Nephron progenitor cell (in vitro differentiated cells): ENCODE measurements around the gene FAP.
A peak's percentile ranks its signal among the peaks of the same experiment; 100 is the strongest.

Experiments used
- DNase-seq: peaks from one replicate; pipeline ENCODE4 v3.0.0; 2021
- H3K27ac Mint-ChIP-seq: 2 replicates; pipeline ENCODE4 v1.8.0; 2021; ENCODE audit warnings: mild to moderate bottlenecking, moderate library complexity, mixed read lengths
- H3K27me3 Mint-ChIP-seq: 2 replicates; pipeline ENCODE4 v1.8.0; 2021; ENCODE audit warnings: mild to moderate bottlenecking, low read depth, mixed read lengths; ENCODE audit not compliant: poor library complexity
- H3K36me3 Mint-ChIP-seq: 2 replicates; pipeline ENCODE4 v1.8.0; 2021; ENCODE audit warnings: low read depth, mixed read lengths
- H3K4me1 Mint-ChIP-seq: 2 replicates; pipeline ENCODE4 v1.8.0; 2021; ENCODE audit warnings: mixed read lengths
- H3K4me3 Mint-ChIP-seq: 2 replicates; pipeline ENCODE4 v1.8.0; 2021; ENCODE audit warnings: mild to moderate bottlenecking, moderate library complexity, mixed read lengths
- H3K9me3 Mint-ChIP-seq: 2 replicates; pipeline ENCODE4 v1.8.0; 2021; ENCODE audit warnings: mild to moderate bottlenecking, moderate library complexity, mixed read lengths
- TF ChIP-seq, protein P1 (sequence below): fragments of 200-600 bp; sonication (generic); IDR thresholded peaks from 2 replicates; pipeline ENCODE4 v1.5.0; 2021; ENCODE audit warnings: antibody characterized with exemption

Gene FAP

DNA sequence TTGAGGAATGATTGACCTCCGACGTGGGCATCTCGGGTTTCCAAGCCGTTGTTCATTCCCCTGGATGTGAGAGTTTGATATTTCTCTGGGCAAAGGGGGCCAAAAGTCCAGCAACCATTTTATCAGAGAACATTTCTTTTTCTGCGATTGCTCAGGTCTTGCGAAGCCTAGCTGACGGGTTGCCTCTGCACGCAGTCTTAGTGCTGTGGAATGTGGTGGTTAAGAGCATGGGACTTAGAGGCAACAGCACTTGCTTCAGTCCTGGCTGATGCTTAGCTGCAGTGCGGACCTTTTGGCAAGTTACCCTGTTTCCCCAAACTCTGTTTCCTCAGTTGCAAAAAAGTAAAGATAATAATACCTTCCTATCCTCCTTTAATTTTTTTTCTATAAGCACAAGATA is 45.0 kb downstream of the FAP start:
- Mint-ChIP-seq H3K4me1 (peaks cover 8% of the 10 kb centered on the region), H3K9me3 (no peaks in the 10 kb centered on the region), H3K27me3 (peaks cover 5% of the 10 kb centered on the region), H3K36me3 (no peaks in the 10 kb centered on the region), H3K27ac (peak overlapping the region; percentile 59), H3K4me3 (no peak overlapping the region)
- TF ChIP-seq, protein P1, sequence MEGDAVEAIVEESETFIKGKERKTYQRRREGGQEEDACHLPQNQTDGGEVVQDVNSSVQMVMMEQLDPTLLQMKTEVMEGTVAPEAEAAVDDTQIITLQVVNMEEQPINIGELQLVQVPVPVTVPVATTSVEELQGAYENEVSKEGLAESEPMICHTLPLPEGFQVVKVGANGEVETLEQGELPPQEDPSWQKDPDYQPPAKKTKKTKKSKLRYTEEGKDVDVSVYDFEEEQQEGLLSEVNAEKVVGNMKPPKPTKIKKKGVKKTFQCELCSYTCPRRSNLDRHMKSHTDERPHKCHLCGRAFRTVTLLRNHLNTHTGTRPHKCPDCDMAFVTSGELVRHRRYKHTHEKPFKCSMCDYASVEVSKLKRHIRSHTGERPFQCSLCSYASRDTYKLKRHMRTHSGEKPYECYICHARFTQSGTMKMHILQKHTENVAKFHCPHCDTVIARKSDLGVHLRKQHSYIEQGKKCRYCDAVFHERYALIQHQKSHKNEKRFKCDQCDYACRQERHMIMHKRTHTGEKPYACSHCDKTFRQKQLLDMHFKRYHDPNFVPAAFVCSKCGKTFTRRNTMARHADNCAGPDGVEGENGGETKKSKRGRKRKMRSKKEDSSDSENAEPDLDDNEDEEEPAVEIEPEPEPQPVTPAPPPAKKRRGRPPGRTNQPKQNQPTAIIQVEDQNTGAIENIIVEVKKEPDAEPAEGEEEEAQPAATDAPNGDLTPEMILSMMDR: no peak
- no peak for DNase-seq

DNA sequence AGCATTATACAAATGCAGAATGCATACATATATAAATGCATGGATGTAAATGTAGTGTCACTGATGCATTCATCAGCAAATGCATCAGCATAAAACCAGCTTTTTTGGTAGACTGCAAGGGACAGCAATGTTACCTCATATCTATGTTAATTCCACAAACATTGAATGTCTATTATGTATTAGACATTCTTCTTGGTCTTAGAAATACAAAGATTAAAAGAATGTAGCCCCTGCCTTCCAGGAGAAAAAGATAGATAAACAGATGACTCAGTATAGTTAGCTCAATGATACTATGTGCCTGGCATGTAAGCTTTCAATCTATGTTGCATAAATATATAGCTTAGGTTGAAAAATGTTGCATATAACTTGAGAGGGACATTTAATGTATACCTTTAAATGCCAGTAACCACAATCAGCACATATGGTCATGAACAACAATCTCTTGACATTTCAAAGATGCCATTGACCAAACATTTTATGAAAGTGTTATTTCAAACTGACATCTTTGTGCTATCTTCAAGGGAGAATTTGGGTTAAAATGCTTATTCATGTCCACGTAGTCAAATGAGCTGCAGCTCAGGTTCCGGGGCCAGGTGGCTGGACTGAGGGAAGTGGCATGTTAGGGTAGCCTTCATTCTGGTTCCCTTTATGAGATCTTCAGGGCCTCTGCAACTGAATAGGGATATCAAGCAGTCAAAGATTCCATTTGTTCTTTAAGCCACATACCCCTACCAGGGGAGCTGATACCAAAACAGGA is 46.0 kb downstream of the FAP start:
- no peak overlapping the region for H3K27ac Mint-ChIP-seq
- TF ChIP-seq, protein P1: no peak
- DNase-seq: no peak
- peaks cover 9% of the 10 kb centered on the region for H3K27me3 Mint-ChIP-seq
- H3K4me3 Mint-ChIP-seq: no peak overlapping the region
- H3K9me3 Mint-ChIP-seq: no peaks in the 10 kb centered on the region
- no peaks in the 10 kb centered on the region for H3K36me3 Mint-ChIP-seq
- peaks cover 8% of the 10 kb centered on the region for H3K4me1 Mint-ChIP-seq

DNA sequence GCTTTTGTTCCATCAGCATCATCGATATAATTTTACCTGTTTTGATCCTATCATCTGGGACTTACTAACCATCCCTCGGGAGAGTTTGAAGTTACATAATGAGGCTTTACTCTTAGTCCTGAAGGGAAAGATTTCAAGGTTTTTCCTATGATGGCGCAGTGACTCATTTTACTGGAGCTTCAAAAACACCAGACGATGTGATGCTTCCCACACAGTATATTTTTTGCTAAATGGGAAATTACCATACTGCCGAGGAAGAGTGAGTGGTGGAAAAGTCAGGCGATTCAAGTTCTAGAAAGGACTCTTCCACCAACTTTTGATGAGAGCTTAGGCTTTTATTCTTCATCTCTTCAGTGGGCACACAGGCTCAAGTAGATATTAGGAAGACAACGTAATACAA is 46.6 kb downstream of the FAP start:
- H3K27ac Mint-ChIP-seq: no peak overlapping the region
- H3K4me3 Mint-ChIP-seq: no peak overlapping the region
- H3K9me3 Mint-ChIP-seq: no peaks in the 10 kb centered on the region
- no peak for DNase-seq
- H3K36me3 Mint-ChIP-seq: no peaks in the 10 kb centered on the region
- H3K4me1 Mint-ChIP-seq: peaks cover 8% of the 10 kb centered on the region
- H3K27me3 Mint-ChIP-seq: peaks cover 15% of the 10 kb centered on the region
- TF ChIP-seq, protein P1: no peak

DNA sequence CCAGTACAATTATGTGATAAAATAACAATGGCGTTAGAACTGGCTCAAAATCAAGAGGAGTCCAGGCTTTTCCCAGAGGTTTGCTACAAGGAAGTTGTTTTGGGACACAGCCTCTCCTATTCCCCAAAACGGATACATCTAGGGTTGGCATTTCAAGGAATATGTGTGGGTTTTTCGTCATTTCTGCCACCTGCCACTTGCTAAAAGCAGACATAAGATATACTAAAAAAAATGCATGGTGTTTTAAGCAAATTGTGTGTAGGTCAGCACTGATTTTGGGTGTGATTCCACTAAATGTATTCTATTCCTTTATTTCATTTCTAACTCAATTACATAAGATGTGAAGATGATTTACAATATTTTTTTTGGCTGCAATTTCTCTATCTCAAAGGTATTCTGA is 54.8 kb downstream of the FAP start:
- Mint-ChIP-seq H3K27me3 (peaks cover 10% of the 10 kb centered on the region), H3K36me3 (no peaks in the 10 kb centered on the region), H3K9me3 (no peaks in the 10 kb centered on the region), H3K4me3 (no peak overlapping the region), H3K27ac (no peak overlapping the region), H3K4me1 (no peaks in the 10 kb centered on the region)
- no peak for DNase-seq
- TF ChIP-seq, protein P1: no peak

DNA sequence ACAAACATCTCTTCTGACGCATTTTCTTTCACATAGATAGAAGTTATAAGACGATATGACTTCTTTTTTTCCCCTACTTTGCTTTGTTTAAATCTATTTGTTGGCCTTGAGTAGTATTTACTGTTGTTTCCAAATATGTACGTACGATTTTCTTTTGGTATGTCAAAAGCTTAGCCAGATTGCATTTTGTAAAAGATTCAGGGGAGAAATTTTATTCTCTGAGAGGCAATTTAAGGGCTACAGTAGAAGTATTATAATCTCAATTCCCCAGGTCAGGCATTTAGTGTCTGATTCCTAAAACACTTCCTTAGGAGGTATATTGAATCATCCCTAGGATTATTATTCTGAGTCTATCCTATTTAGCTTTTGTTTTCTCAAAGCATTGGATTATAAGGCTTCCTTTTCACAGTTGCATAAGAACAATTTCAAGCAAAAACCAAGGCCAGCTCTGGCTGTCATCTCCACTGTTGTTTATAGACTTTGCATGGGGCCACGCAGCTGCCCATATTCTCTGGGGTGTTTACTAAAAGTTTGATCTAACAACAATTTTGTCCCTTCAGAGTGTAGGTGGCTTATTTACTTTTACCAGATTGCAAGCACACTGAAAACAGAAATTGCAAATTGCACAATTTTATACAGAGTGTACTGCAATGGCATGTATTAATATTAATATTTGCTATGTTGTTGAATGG is 57.6 kb downstream of the FAP start:
- TF ChIP-seq, protein P1: no peak
- Mint-ChIP-seq H3K4me1 (no peaks in the 10 kb centered on the region), H3K36me3 (no peaks in the 10 kb centered on the region), H3K9me3 (no peaks in the 10 kb centered on the region), H3K27ac (no peak overlapping the region), H3K27me3 (no peaks in the 10 kb centered on the region), H3K4me3 (peak overlapping the region; percentile 39)
- no peak for DNase-seq
